Left lung (tissue), 10 donors: ENCODE data around the gene FOXD1. TPM values are rescaled to one million over a fixed set of nuclear protein-coding genes. Genes with fewer than 3 reads are reported as not detected.
"Not testable (repeated sequence)": the region's sequence is repeated elsewhere in the genome, so short reads cannot be mapped to it uniquely, and the experiment has no call there.

Experiments
- ATAC-seq: fragments of 200-7000 bp; cut with Tn5 transposase; one replicate; pipeline ENCODE4 v1.9.1; 2020; ENCODE audit warnings: moderate library complexity
- DNase-seq, 4 donors: peaks; one replicate each; pipeline ENCODE4 v3.0.0-alpha.2; 2013 to 2020
- H3K27ac ChIP-seq, 2 donors: fragments of 200-600 bp; sonication (generic) in 1 of 2; one replicate each; pipeline versions ENCODE4 v1.5.0 to v1.8.0; 2020 to 2021
- H3K27me3 ChIP-seq, 2 donors: fragments of 200-600 bp; sonication (generic) in 1 of 2; one replicate each; pipeline versions ENCODE4 v1.5.0 to v1.8.0; 2020 to 2021
- H3K36me3 ChIP-seq, 2 donors: fragments of 200-600 bp; sonication (generic) in 1 of 2; one replicate each; pipeline versions ENCODE4 v1.5.0 to v1.8.0; 2020 to 2021
- H3K4me1 ChIP-seq, 2 donors: fragments of 200-600 bp; one replicate each; pipeline ENCODE4 v1.8.0; 2021
- H3K4me3 ChIP-seq, 2 donors: fragments of 200-600 bp; sonication (generic) in 1 of 2; one replicate each; pipeline versions ENCODE4 v1.5.0 to v1.8.0; 2020 to 2021; ENCODE audit warnings: mild to moderate bottlenecking in 1 of 2
- H3K9me3 ChIP-seq, 2 donors: fragments of 200-600 bp; sonication (generic) in 1 of 2; one replicate each; pipeline versions ENCODE4 v1.5.0 to v1.8.0; 2020 to 2021
- intact Hi-C, 2 donors: fragments of 100-400 bp; cut with DNase I; formaldehyde crosslinking; loops; one replicate each; pipeline versions ENCODE4 v1.11.2 to v1.14.2; 2022
- polyA plus RNA-seq, 6 donors: library from polyadenylated mRNA; unstranded; fragments of 120-200 nt; gene quantifications; one replicate each; pipeline ENCODE4 v1.2.1, GENCODE V29; 2013; ENCODE audit not compliant: insufficient read length in 6 of 6
- total RNA-seq, 2 donors: library from RNA; stranded (reverse); fragmentation: NEBNext Ultra II Directional; extraction: Animal tissue kit (Norgen Biotek cat#: 25700); gene quantifications; one replicate each; pipeline ENCODE4 v1.2.1, GENCODE V29; 2021
- TF ChIP-seq, protein P1 (sequence below), 2 donors: fragments of 200-600 bp; sonication (generic) in 1 of 2; IDR thresholded peaks; one replicate each; pipeline versions ENCODE4 v1.5.0 to v1.8.0; 2021; ENCODE audit warnings: antibody characterized with exemption in 2 of 2
- donor health status: DM: no; HTN: yes; CAD: no.
- donor health status: DM: no; HTN: no; CAD: no.

Gene FOXD1
- total and polyA plus RNA-seq, 8 donors: 0.09 to 0.29 (median 0.10) TPM; not detected in 4

DNA sequence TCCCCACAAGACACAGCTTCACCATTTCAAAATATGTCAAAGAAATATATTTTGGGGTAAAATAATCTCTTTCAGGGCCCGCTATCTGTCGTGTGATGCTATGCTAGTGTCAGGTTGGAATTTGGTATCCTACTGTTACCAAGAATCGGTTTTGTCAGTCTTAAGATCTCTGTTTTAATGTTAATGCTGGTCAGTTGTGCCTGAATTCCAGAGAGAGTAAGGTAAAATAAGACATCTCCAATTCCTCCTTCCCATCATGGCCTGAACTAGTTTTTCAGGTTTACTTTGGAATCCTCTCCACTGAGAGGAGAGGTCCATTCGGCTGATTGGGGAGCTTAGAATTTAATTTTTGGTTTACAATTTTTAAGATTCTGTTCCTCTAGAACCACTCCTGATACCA, 39.2 kb upstream of the FOXD1 start:
- no peaks in the 10 kb centered on the region for H3K36me3 ChIP-seq
- H3K9me3 ChIP-seq: no peaks in the 10 kb centered on the region
- DNase-seq (no peak), ATAC-seq (no peak)
- peaks cover 0 to 15% of the 10 kb centered on the region in 2 donors for H3K27me3 ChIP-seq
- TF ChIP-seq, protein P1, sequence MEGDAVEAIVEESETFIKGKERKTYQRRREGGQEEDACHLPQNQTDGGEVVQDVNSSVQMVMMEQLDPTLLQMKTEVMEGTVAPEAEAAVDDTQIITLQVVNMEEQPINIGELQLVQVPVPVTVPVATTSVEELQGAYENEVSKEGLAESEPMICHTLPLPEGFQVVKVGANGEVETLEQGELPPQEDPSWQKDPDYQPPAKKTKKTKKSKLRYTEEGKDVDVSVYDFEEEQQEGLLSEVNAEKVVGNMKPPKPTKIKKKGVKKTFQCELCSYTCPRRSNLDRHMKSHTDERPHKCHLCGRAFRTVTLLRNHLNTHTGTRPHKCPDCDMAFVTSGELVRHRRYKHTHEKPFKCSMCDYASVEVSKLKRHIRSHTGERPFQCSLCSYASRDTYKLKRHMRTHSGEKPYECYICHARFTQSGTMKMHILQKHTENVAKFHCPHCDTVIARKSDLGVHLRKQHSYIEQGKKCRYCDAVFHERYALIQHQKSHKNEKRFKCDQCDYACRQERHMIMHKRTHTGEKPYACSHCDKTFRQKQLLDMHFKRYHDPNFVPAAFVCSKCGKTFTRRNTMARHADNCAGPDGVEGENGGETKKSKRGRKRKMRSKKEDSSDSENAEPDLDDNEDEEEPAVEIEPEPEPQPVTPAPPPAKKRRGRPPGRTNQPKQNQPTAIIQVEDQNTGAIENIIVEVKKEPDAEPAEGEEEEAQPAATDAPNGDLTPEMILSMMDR (IDR thresholded peaks at IDR 0.05): no peak
- H3K4me1 ChIP-seq: no peaks in the 10 kb centered on the region
- no peak overlapping the region for H3K4me3 ChIP-seq
- no peak overlapping the region for H3K27ac ChIP-seq
- intact Hi-C loops: no loop called here

DNA sequence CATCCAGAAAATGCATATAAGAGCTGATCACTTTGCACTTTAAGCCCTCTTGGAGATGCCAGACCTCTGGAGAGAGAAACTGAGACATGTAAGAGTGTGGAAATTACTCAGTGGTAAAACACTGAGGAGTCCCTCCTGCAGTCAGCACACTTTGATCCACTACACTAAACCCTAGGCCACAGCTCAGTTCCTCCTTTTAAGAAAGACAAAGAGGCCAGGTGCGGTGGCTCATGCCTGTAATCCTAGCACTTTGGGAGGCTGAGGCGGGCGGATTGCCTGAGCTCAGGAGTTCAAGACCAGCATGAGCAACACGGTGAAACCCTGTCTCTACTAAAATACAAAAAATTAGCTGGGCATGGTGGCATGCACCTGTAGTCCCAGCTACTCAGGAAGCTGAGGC, 38.7 kb upstream of the FOXD1 start:
- H3K27me3 ChIP-seq, H3K4me3 ChIP-seq, intact Hi-C loops, DNase-seq, H3K4me1 ChIP-seq, ATAC-seq, H3K36me3 ChIP-seq, H3K27ac ChIP-seq, H3K9me3 ChIP-seq: not testable (repeated sequence)

DNA sequence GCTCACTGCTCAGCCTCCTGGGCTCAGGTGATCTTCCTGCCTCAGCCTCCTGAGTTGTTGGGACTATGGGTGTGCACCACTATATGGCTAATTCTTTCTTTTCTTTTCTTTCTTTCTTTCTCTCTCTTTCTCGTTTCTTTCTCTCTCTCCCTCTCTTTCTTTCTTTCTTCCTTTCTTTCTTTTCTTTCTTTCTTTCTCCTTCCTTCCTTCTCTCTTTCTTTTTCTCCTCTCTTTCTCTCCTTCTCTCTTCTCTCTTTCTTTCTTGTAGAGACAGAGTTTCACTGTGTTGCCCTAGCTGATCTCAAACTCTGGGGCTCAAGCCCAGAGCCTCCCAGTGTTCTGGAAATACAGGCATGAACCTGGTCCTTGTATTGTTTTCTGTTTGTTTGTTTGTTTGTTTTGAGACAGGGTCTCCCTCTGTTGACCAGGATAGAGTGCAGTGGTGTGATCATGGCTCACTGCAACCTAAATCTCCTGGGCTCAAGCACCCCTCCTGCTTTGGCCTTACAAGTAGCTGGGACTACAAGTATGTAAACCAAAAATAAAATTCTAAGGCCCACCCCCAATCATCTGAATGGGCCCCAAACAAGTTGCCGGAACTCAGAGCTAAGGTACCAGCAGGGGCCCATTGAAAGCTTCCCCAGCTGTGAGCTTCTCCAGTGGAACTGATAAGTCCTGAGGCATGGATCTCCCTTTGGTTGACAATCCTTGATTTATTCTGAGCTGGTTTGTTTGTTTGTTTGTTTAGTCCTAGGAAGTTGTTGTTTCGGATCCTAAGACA, 37.7 kb upstream of the FOXD1 start:
- Histone ChIP-seq H3K27ac (no peak overlapping the region), H3K27me3 (peaks cover 0 to 9% of the 10 kb centered on the region in 2 donors), H3K9me3 (no peaks in the 10 kb centered on the region), H3K4me3 (no peak overlapping the region), H3K4me1 (no peaks in the 10 kb centered on the region), H3K36me3 (no peaks in the 10 kb centered on the region)
- intact Hi-C loops: no loop called here
- TF ChIP-seq, protein P1 (IDR thresholded peaks at IDR 0.05): no peak
- ATAC-seq: no peak
- no peak for DNase-seq

DNA sequence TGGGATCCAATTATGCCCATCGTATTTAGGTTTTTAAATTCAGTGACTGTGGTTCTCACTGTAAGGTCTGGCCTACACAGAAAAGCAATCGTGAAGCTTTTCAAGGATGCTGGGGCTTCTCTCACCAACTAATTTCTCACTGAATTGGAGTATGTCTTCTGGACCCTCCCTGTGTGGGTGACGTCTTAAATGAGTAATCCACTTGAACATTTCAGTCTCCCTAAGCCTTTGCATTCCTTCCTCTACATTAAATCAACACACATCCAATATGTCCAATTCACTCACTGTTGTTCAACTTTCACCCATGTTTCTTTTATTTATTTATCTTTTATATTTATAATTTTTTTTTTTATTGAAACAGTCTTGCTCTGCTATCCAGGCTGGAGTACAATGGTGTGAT, 37.1 kb upstream of the FOXD1 start:
- DNase-seq (no peak), ATAC-seq (no peak)
- H3K4me3 ChIP-seq: no peak overlapping the region
- peaks cover 0 to 9% of the 10 kb centered on the region in 2 donors for H3K27me3 ChIP-seq
- no peaks in the 10 kb centered on the region for H3K36me3 ChIP-seq
- TF ChIP-seq, protein P1 (IDR thresholded peaks at IDR 0.05): no peak
- intact Hi-C loops: no loop called here
- H3K27ac ChIP-seq: no peak overlapping the region
- no peaks in the 10 kb centered on the region for H3K4me1 ChIP-seq
- H3K9me3 ChIP-seq: no peaks in the 10 kb centered on the region

DNA sequence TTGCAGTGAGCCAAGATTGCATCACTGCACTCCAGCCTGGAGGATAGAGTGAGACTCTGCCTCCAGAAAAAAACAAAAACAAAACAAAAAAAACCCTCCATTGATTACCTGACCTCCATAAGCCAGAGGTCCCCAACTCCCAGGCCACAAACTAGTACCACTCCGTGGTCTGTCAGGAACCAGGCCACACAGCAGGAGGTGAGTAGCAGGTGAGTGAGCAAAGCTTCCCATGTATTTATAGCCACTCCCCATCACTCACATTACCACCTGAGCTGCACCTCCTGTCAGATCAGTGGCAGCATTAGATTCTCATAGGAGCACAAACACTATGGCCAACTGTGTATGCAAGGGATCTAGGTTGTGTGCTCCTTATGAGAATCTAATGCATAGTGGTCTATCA, 35.9 kb upstream of the FOXD1 start:
- TF ChIP-seq, protein P1 (IDR thresholded peaks at IDR 0.05): no peak
- Histone ChIP-seq H3K27ac (no peak overlapping the region), H3K27me3 (peaks cover 0 to 11% of the 10 kb centered on the region in 2 donors), H3K9me3 (no peaks in the 10 kb centered on the region), H3K4me3 (no peak overlapping the region), H3K36me3 (no peaks in the 10 kb centered on the region), H3K4me1 (no peaks in the 10 kb centered on the region)
- ATAC-seq (no peak), DNase-seq (no peak)
- intact Hi-C loops: no loop called here

DNA sequence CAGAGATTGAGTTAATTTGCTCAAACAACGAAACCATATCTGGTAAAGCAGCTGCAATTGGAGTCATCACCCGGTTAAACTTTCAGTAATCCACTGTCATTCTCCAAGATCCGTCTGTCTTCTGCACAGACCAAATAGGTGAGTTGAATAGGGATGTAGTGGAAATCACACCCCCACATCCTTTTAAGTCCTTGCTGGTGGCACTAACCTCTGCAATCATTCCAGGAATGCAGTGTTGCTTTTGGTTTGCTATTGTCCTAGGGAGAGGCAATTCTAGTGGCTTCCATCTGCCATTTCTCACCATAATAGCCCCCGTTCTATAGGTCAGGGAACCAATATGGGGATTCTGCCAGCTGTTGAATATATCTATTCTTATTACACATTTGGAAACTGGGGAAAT, 35.1 kb upstream of the FOXD1 start:
- ATAC-seq: no peak
- no peaks in the 10 kb centered on the region for H3K4me1 ChIP-seq
- intact Hi-C loops: no loop called here

More for the DNA sequence above, 35.1 kb upstream of the FOXD1 start:
- DNase-seq: no peak
- Histone ChIP-seq H3K4me3 (no peak overlapping the region), H3K36me3 (no peaks in the 10 kb centered on the region), H3K27me3 (peaks cover 0 to 15% of the 10 kb centered on the region in 2 donors), H3K27ac (no peak overlapping the region), H3K9me3 (no peaks in the 10 kb centered on the region)
- TF ChIP-seq, protein P1 (IDR thresholded peaks at IDR 0.05): no peak
